Fibroblast of skin of scalp (primary cell): ENCODE measurements around the gene PCDHGA7.
"Not testable (repeated sequence)": the region's sequence is repeated elsewhere in the genome, so short reads cannot be mapped to it uniquely, and the experiment has no call there.

Source experiments
- DNase-seq: peaks from one replicate; pipeline ENCODE4 v3.0.0-alpha.2; 2013

PCDHGA7 gene

DNA sequence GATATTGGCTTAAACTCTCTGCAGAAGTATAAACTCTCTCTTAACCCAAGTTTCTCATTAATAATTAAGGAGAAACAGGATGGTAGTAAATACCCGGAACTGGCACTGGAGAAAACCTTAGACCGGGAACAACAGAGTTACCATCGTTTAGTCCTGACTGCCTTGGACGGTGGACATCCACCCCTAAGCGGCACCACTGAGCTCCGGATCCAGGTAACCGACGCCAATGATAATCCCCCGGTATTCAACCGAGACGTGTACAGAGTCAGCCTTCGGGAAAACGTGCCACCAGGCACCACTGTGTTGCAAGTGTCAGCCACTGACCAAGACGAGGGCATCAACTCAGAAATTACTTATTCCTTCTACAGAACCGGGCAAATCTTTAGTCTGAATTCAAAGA, 16.1 kb downstream of the PCDHGA7 start:
- DNase-seq: no peak

DNA sequence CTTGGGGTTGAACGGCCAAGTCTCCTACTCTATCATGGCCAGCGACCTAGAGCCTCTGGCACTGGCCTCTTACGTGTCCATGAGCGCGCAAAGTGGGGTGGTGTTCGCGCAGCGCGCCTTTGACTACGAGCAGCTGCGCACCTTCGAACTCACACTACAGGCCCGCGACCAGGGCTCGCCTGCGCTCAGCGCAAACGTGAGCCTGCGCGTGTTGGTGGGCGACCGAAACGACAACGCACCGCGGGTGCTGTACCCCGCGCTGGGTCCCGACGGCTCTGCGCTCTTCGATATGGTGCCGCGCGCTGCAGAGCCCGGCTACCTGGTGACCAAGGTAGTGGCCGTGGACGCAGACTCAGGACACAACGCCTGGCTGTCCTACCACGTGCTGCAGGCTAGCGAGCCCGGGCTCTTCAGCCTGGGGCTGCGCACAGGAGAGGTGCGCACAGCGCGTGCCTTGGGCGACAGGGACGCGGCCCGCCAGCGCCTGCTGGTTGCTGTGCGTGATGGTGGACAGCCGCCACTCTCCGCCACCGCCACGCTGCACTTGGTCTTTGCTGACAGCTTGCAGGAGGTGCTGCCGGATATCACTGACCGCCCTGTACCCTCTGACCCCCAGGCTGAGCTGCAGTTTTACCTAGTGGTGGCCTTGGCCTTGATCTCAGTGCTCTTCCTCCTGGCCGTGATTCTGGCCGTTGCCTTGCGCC, 17.2 kb downstream of the PCDHGA7 start:
- DNase-seq: no peak

DNA sequence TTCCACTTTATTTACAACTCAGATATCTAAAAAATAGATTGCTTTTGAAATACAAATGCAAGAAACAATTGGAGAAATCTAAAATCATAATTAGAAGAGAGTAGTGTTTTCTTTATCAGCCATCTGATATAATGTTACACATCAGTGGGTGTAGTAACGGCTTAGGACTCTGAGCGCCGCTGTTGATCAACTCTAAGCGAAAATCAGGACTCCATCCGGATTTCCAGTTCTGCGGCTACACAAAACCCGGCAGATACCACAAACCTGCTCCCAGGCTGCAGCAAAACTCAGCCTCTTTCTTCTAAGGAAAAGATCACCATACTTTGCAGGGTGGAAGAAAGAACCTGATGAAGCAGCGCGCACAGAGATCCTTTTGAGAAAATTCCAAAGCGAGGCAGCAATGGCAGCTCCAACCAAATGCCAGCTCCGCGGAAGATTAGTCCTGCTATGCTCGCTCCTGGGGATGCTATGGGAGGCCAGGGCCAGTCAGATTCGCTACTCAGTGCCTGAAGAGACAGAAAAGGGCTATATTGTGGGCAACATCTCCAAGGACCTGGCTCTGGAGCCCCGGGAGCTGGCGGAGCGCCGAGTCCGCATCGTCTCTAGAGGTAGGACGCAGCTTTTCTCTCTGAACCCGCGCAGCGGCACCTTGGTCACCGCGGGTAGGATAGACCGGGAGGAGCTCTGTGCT, 20.2 kb downstream of the PCDHGA7 start, which contains the start of gene PCDHGA9:
PCDHGA9 (plus strand) TSS at position 226 of the 691 bp plus-strand sequence; CDS start at position 401, 175 bp downstream.
- peak; percentile 37 for DNase-seq

DNA sequence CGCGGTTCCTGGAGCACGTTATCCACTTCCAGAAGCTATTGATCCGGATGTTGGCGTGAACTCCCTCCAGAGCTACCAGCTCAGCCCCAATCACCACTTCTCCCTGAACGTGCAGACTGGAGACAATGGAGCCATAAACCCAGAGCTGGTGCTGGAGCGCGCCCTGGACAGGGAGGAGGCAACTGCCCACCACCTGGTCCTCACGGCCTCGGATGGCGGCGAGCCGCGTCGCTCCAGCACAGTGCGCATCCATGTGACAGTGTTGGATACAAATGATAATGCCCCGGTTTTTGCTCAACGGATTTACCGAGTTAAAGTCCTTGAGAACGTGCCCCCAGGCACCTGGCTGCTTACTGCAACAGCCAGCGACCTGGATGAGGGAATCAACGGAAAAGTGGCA, 20.8 kb downstream of the PCDHGA7 start:
- DNase-seq: no peak

DNA sequence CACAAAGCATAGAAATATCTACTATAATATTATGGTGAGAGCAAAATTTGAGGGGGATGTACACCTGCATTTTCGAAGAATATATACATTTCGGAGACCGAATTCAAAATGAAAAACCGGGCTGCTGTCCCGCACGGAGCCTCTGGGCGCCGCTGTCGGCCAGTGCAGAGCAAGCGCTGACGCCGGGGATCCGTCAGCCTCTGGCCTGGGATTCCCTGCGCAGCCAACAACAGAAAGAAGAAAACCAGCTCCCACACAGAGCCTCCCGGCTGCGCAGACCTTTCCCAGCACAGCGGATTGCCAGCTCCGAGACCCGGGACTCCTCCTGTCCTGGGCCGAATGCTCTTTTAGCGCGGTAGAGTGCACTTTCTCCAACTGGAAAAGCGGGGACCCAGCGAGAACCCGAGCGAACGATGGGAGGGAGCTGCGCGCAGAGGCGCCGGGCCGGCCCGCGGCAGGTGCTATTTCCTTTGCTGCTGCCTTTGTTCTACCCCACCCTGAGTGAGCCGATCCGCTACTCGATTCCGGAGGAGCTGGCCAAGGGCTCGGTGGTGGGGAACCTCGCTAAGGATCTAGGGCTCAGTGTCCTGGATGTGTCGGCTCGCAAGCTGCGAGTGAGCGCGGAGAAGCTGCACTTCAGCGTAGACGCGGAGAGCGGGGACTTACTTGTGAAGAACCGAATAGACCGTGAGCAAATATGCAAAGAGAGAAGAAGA, 25.4 kb downstream of the PCDHGA7 start, which contains the start of gene PCDHGB6:
PCDHGB6 (plus strand) TSS at position 232 of the 716 bp plus-strand sequence; CDS start at position 414, 182 bp downstream.
- DNase-seq: peak; percentile 40

DNA sequence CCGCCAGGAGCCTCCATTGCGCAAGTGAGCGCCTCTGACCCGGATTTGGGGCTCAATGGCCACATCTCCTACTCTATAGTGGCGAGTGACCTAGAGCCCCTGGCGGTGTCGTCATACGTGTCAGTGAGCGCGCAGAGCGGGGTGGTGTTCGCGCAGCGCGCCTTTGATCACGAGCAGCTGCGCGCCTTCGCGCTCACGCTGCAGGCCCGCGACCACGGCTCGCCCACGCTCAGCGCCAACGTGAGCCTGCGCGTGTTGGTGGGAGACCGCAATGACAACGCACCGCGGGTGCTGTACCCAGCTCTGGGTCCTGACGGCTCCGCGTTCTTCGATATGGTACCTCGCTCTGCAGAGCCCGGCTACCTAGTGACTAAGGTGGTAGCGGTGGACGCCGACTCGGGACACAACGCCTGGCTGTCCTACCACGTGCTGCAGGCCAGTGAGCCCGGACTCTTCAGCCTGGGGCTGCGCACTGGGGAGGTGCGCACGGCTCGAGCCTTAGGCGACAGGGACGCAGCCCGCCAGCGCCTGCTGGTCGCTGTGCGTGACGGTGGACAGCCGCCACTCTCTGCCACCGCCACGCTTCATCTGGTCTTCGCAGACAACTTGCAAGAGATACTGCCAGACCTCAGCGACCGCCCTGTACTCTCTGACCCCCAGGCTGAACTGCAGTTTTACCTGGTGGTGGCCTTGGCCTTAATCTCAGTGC, 27.2 kb downstream of the PCDHGA7 start:
- DNase-seq: no peak

DNA sequence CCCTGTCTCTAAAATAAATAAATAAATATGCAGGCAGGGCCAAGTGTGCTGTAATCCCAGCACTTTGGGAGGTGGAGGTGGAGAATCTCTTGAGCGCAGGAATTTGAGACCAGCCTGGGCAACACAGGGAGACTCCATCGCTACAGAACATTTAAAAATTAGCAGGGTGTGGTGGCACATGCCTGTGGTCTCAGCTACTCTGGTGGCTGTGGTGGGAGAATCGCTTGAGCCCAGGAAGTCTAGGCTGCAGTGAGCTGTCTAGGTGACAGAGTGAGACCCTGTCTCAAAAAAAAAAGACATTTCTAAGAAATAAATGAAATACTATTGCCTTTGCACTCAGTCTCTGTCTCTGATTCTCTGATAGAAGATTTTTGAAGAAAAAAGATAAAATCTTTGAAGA, 29.0 kb downstream of the PCDHGA7 start:
- DNase-seq: no peak

DNA sequence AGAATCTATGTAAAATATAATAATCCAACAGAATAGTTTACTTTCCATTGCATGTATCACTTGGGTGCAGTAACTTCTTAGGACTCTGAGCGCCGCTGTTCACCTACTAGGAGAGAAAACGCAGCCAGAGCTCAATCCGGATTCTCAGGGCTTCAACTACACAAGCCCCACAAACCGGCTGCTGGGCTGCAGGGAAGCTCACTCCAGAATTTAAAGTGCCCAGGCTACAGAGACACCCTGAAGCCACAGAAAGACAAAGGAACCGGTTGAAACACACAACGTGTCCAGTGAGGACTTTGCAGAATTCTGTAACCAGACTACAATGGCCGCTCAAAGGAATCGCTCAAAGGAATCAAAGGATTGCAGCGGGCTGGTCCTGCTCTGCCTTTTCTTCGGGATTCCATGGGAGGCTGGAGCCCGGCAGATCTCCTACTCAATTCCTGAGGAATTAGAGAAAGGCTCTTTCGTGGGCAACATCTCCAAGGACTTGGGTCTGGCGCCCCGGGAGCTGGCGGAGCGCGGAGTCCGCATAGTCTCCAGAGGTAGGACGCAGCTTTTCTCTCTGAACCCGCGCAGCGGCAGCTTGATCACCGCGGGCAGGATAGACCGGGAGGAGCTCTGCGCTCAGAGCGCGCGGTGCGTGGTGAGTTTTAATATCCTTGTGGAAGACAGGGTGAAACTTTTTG, 30.5 kb downstream of the PCDHGA7 start, which contains the start of gene PCDHGA10:
PCDHGA10 (plus strand) TSS at position 134 of the 686 bp plus-strand sequence; CDS start at position 323, 189 bp downstream.
- peak; percentile 73 for DNase-seq

DNA sequence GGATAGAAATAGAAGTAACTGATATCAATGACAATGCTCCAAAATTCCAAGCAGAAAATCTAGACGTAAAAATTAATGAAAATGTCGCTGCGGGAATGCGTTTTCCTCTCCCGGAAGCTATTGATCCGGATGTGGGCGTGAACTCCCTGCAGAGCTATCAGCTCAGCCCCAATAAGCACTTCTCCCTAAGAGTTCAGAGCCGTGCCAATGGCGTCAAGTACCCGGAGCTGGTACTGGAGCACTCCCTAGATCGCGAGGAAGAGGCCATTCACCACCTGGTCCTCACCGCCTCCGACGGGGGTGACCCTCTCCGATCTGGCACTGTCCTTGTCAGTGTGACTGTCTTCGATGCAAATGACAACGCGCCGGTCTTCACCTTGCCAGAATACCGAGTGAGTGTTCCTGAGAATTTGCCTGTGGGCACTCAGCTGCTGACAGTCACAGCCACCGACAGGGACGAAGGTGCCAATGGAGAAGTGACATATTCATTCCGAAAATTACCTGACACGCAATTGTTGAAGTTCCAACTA, 31.1 kb downstream of the PCDHGA7 start:
- DNase-seq: no peak

DNA sequence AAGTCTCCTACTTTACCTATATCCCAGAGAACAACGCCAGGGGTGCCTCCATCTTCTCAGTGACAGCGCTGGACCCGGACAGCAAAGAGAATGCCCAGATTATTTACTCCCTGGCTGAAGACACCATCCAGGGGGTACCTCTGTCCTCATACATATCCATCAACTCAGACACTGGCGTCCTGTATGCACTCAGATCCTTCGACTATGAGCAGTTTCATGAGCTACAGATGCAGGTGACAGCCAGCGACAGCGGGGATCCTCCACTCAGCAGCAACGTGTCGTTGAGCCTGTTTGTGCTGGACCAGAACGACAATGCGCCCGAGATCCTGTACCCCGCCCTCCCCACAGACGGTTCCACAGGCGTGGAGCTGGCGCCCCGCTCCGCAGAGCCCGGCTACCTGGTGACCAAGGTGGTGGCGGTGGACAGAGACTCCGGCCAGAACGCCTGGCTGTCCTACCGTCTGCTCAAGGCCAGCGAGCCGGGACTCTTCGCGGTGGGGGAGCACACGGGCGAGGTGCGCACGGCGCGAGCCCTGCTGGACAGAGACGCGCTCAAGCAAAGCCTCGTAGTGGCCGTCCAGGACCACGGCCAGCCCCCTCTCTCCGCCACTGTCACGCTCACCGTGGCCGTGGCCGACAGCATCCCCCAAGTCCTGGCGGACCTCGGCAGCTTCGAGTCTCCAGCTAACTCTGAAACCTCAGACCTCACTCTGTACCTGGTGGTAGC, 32.2 kb downstream of the PCDHGA7 start:
- DNase-seq: not testable (repeated sequence)

DNA sequence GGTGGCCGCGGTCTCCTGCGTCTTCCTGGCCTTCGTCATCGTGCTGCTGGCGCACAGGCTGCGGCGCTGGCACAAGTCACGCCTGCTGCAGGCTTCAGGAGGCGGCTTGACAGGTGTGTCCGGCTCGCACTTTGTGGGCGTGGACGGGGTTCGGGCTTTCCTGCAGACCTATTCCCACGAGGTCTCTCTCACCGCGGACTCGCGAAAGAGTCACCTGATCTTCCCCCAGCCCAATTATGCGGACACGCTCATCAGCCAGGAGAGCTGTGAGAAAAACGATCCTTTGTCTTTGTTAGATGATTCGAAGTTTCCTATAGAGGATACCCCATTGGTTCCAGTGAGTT, 32.7 kb downstream of the PCDHGA7 start:
- DNase-seq: not testable (repeated sequence)

DNA sequence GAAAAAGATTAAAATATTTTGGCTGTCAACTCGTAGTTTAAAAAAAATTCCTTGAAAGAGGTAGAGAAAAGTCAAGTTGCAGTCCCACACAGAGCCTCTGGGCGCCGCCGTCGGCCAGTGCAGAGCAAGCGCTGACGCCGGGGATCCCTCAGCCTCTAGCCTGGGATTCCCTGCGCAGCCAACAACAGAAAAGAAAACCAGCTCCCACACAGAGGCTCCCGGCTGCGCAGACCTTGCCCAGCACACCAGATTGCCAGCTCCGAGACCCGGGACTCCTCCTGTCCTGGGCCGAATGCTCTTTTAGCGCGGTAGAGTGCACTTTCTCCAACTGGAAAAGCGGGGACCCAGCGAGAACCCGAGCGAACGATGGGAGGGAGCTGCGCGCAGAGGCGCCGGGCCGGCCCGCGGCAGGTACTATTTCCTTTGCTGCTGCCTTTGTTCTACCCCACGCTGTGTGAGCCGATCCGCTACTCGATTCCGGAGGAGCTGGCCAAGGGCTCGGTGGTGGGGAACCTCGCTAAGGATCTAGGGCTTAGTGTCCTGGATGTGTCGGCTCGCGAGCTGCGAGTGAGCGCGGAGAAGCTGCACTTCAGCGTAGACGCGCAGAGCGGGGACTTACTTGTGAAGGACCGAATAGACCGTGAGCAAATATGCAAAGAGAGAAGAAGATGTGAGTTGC, 35.1 kb downstream of the PCDHGA7 start, which contains the start of gene PCDHGB7:
PCDHGB7 (plus strand) TSS at position 184 of the 679 bp plus-strand sequence; CDS start at position 367, 183 bp downstream.
- DNase-seq: peak; percentile 84

DNA sequence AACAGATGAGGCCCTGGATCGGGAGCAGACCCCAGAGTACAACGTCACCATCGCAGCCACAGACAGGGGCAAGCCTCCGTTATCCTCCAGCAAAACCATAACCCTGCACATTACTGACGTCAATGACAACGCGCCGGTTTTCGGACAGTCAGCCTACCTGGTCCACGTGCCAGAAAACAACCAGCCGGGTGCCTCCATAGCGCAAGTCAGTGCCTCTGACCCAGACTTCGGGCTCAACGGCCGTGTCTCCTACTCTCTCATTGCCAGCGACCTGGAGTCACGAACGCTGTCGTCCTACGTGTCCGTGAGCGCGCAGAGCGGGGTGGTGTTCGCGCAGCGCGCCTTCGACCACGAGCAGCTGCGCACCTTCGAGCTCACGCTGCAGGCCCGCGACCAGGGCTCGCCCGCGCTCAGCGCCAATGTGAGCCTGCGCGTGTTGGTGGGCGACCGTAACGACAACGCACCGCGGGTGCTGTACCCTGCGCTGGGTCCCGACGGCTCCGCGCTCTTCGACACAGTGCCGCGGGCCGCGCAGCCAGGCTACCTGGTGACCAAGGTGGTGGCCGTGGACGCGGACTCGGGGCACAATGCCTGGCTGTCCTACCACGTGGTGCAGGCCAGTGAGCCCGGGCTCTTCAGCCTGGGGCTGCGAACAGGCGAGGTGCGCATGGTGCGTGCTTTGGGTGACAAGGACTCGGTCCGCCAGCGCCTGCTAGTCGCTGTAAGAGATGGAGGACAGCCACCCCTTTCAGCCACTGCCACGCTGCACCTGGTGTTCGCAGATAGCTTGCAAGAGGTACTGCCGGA, 36.7 kb downstream of the PCDHGA7 start:
- no peak for DNase-seq

DNA sequence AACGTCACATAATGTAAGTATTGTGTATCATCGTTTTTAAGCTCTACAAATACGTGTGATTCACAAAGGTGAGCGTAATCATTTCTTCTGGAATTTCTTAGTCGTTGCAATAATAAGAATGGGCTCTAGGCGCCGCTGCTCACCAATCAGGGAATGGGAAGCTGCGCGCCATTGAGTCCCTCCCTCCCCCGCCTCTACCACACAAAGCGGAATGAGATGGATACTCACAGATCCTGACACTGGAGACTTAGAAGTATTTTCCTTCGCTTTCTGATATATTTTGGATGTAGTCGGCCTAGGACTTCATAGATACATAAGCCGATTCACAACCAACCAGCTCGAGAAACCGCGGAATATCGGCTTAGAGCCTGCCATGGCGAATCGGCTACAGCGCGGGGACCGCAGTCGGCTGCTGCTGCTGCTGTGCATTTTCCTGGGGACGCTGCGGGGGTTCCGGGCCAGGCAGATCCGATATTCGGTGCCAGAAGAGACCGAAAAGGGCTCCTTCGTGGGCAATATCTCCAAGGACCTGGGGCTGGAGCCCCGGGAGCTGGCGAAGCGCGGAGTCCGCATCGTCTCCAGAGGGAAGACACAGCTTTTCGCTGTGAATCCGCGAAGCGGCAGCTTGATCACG, 38.4 kb downstream of the PCDHGA7 start, which contains the start of gene PCDHGA11:
PCDHGA11 (plus strand) TSS at position 197 of the 634 bp plus-strand sequence; CDS start at position 374, 177 bp downstream.
- peak; percentile 71 for DNase-seq

DNA sequence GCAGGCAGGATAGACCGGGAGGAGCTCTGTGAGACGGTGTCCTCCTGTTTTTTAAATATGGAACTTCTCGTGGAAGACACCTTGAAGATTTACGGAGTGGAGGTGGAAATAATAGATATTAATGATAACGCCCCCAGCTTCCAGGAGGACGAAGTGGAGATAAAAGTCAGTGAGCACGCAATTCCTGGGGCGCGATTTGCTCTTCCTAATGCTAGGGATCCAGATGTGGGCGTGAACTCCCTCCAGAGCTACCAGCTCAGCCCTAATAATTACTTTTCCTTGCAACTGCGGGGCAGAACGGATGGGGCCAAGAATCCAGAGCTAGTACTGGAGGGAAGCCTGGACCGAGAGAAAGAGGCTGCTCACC, 38.9 kb downstream of the PCDHGA7 start:
- DNase-seq: no peak

DNA sequence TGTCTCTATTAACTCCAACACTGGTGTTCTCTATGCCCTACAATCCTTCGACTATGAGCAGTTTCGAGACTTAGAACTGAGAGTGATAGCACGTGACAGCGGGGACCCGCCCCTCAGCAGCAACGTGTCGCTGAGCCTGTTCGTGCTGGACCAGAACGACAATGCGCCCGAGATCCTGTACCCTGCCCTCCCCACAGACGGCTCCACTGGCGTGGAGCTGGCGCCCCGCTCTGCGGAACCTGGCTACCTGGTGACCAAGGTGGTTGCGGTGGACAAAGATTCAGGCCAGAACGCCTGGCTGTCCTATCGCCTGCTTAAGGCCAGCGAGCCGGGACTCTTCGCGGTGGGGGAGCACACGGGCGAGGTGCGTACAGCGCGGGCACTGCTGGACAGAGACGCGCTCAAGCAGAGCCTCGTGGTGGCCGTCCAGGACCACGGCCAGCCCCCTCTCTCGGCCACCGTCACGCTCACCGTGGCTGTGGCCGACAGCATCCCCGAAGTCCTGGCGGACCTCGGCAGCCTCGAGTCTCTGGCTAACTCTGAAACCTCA, 40.3 kb downstream of the PCDHGA7 start:
- no peak for DNase-seq

DNA sequence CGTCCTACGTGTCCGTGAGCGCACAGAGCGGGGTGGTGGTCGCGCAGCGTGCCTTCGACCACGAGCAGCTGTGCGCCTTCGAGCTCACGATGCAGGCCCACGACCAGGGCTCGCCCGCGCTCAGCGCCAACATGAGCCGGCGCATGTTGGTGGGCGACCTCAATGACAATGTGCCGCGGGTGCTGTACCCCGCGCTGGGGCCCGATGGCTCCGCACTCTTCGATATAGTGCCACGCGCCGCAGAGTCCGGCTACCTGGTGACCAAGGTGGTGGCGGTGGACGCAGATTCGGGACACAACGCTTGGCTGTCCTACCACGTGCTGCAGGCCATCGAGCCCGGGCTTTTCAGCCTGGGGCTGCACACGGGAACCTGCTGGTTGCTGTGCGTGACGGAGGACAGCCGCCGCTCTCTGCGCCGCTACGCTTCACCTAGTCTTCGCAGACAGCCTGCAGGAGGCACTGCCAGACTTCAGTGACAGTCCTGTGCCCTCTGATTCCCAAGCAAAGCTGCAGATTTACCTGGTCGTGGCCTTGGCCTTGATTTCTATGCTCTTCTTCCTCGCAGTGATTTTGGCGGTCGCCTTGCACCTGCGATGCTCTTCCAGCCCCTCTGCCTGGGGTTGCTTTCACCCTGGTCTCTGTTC, 45.4 kb downstream of the PCDHGA7 start:
- DNase-seq: no peak
